Measurements from ENCODE around the gene DPP9.
A peak's percentile ranks its signal among the peaks of the same experiment; 100 is the strongest.

Gene DPP9

DNA sequence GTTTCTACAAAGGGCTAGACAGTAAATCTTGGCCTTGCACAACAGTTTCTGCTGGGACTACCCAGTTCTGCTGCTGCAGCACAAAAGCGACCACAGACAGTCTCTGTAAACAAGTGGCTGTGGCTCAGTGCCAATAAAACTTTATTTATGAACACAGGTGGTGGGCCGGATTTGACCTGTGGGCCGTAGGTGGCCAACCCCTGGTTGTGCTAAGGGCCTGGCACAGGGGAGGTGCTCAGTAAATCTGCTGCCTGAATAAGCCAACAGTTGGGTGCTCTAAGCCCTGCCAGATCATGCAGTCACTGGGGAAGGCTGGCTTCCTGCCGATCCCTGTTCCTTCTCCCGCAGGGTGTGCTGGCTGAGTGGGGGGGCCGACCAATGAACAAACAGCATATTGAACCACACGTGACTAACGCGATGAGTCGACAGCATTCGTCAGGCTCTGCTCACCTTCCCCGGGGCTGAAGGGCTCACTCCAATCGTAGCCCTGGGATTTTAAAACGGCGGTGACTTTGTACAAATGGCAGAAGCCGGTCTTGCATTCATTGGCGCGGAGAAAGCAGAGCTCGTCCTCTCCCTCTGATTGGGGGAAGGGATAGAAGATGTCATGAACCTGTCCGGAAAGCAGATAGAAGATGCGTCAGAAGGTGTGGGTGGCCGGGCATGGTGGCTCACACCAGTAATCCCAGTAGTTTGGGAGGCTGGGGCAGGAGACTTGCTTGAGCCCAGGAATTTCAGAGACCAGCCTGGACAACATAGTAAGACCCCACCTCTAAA lies 29.2 kb downstream of the DPP9 start:
- DNase-seq (ENCODE audit: low read depth), result peak; percentile 84
- no peak overlapping the region for H3K4me3 ChIP-seq (ENCODE audit: low read length)
- TF ChIP-seq CTCF (conservative IDR thresholded peaks at IDR 0.05; ENCODE audit: low read length), result no peak

- DNase-seq (ENCODE audit: low read depth), result no peak
These were observed 30.0 kb downstream of the DPP9 start for GRCh38 chr19:4693471-4694121.

GRCh38 chr19:4693078-4693350 lies 30.6 kb downstream of the DPP9 start:
- no peak for TF ChIP-seq CTCF (conservative IDR thresholded peaks at IDR 0.05; ENCODE audit: low read length)
- no peak for DNase-seq (ENCODE audit: low read depth)
- no peak overlapping the region for H3K4me3 ChIP-seq (ENCODE audit: low read length)

More at GRCh38 chr19:4693471-4694121, 30.0 kb downstream of the DPP9 start:
- TF ChIP-seq CTCF (conservative IDR thresholded peaks at IDR 0.05; ENCODE audit: low read length), result no peak
- no peak overlapping the region for H3K4me3 ChIP-seq (ENCODE audit: low read length)

- no peak for TF ChIP-seq CTCF (conservative IDR thresholded peaks at IDR 0.05; ENCODE audit: low read length)
- no peak for DNase-seq (ENCODE audit: low read depth)
- no peak overlapping the region for H3K4me3 ChIP-seq (ENCODE audit: low read length)
These were observed 31.2 kb downstream of the DPP9 start for GRCh38 chr19:4692251-4693077.

DNA sequence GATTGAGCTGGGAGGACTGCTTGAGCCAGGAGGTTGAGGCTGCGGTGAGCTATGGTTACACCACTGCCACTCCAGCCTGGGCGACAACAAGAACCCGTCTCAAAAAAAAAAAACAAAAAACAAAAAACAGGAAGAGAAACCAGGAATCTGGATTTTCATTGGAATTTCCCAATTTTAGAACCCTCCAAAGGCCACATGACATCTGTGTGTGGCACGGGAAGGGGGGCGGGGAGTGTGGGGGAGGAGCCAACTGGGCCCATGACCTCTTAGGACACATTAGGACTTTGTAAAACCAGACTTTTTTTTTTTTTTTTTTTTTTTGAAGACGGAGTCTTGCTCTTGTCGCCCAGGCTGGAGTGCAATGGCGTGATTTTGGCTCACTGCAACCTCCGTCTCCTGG lies 32.3 kb downstream of the DPP9 start:
- no peak overlapping the region for H3K4me3 ChIP-seq (ENCODE audit: low read length)

GRCh38 chr19:4690361-4690760 lies 33.3 kb downstream of the DPP9 start:
- no peak overlapping the region for H3K4me3 ChIP-seq (ENCODE audit: low read length)
- no peak for DNase-seq (ENCODE audit: low read depth)
- no peak for TF ChIP-seq CTCF (conservative IDR thresholded peaks at IDR 0.05; ENCODE audit: low read length)

More for the DNA sequence above, 32.3 kb downstream of the DPP9 start:
- TF ChIP-seq CTCF (conservative IDR thresholded peaks at IDR 0.05; ENCODE audit: low read length), result no peak
- DNase-seq (ENCODE audit: low read depth), result no peak
